Measurements from ENCODE around the gene SUSD3.
"Not testable (repeated sequence)": the region's sequence is repeated elsewhere in the genome, so short reads cannot be mapped to it uniquely, and the experiment has no call there.

Gene SUSD3

DNA sequence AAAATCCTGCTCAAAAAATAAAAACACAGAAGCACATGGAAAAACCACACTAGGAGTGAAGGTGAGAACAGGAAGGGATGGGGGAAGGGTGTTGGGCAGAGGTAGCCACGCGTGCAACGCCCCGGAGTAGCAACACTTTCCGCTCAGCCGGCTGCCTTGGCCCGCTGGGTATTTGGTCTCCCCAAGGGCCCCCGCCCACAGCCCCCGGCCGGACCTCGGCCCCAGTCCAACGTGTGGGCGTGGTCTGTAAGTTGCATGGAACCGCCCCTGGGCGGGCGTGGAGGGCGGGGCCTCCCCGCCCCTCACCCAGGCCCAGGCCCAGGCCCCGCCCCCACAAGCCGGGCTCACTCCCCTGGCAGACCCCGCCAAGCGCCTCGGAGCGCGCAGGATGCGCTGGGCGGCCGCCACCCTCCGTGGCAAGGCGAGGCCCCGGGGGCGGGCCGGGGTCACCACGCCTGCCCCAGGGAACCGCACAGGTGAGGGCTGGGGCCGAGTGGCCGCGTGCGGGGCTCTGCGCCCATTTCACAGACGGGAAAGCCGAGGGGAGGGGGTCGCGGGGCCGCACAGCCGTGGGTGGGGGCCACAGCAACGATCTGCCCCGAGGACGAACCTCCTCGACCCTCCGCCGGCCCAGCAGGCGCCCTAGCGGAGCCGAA, at the start of gene SUSD3:
Gene SUSD3 (plus strand): TSS at position 347 of the 656 bp plus-strand sequence. CDS start 42 bp downstream, at position 389.
- no peak for DNase-seq

DNA sequence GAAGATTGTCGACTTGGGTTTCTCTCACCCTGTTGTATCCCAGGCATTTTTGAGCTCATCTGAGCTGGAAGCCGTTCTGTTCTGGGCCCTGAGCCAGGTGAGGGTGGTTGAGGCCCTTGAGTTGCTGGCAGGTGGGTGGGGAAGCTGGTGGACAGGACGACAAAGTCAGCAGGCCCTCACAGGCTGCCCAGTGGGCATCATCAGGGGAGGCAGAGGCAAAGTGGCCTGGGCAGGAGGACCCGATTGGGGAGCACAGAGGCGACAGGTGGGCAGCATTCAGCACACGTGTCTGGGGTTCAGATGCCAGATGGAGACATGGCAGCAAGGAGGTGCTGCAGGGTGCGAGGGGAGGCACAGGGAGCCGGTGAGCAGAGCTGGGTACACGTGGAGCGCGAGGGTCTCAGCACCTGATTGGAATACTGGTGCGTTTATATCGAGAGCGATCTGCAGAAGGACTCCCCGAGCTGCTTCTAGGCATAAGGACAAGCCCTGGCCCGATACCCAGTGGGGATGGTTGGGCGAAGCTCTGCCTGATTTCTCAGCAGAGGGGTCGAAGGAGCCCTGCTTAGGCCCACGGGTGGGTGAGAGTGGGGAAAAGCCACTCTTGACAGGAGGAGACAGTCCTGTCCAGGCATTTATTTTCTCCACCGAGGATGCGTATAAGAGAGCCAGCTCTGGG, 49.0 kb upstream of the SUSD3 start:
- no peak for DNase-seq

DNA sequence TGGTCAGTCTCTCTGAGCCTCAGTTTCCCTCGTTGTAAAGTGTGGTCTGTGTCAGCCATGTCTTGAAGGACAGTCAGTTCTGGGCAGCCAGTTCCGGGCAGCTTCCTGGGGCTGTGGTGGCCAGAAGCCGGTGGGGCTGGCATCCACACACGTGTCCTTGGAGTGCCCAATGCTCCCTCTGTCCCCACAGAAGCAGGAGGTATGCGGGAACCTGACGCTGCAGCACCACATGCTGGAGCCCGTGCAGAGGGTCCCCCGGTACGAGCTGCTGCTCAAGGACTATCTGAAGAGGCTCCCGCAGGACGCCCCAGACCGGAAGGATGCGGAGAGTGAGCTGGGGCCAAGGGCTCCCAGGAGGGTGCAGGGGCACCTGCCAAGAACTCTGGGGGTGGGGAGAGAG, 48.4 kb upstream of the SUSD3 start:
- DNase-seq: no peak

DNA sequence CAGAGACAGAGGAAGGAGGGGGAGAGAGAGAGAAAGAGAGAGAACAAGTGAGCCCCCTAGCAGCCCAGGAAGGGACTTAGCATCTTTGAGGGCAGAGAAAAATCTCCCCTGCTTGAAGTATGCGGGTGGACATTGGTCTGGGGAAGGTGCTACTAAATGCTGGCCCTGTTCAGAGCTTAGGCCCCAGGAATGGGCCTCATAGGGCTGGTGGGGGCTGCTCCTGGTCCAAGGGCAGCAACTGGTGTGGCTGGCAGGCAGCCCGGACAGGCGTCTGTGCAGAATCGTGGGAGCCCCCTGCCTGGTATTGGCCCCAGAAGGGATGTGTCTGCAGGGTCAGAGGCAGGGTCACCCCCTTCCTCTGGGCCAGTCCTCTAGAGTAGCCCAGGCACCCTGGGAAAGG, 47.8 kb upstream of the SUSD3 start:
- no peak for DNase-seq

DNA sequence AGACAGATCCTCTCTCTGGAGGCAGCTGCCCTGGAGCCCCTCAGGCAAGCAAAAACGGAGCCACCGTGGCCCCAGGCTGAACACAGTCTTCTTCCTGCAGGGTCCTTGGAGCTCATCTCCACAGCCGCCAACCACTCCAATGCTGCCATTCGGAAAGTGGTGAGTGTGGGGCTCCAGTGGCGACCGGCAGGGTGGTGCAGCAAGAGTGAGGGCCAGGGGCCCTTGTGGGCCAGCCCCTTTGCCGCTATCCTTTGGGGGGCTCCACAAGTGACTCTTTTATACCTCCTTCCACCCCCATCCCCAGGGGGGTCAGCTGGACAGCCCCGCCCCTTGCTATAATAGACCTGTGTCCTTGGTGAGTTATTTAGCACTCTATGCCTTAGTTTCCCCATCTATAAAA, 47.4 kb upstream of the SUSD3 start:
- DNase-seq: no peak

DNA sequence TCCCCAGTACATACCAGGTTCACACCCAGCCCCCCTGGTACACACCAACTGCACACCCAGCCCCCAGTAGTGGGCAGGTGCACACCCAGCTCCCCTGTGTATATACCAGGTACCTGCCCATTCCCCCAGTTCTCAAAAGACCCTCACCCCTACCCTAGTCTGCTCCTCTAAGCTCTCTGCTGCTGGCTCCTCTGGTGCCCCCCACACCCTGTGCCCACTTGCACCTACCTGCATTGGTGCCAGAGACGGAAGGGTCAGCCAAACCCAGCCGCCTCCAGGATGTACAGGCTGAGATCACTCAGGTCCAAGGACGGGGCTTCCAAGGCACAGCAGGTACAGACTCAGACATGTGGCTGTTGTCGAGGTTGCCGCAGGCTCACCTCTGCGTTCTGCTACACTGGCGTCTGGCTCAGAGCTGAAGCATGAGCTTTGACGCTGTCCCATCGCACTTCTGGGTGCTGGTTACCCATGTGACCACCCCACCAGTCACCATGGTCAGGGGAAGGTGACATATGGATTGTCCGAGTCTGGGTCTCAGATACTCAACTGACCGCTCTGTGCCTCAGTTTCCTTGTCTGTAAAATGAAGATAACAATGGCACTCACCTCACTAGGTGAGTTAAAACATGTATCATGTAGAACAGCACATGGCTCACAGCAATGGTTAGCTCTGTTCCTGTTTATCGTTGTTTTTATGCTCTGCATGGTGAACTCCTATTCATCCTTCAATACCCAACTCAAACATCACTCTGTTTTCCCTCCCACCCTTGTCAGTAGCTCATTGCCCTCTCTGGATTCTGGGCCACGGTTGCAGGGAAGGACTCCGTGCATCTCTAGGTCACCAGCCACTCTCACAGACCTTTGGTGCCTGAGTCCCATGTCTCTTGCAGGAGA, 45.3 kb upstream of the SUSD3 start:
- no peak for DNase-seq

DNA sequence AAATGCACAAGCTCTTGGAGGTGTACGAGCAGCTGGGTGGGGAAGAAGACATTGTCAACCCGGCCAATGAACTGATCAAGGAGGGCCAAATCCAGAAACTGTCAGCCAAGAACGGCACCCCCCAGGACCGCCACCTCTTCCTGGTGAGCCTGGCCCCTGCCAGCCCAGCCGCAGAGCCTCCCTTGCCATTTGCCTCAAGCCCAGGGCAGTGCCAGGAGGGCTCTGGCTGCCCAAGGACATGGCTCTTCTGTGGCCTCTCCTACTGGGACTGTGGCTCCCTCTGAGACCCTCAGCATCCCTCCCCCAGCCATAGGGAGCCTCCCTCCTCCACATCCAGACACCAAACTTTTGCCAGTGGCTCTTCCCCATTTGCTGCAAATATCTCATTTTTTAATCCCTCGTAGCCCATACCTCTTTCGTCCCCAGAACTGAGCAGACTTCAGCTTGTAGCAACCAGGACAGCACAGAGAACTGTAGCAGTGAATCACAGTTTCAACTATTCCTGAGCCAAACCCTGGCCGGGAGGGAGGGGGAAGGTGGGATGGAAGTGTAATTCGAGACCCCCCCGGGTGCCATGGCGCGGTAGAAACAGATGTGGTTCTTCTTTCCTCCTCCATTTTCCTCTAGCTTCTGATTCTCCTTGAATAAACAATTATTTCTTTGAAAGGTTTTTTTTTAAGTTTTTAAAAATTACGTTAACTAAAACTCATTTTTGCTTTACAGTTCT, 44.5 kb upstream of the SUSD3 start:
- no peak for DNase-seq

DNA sequence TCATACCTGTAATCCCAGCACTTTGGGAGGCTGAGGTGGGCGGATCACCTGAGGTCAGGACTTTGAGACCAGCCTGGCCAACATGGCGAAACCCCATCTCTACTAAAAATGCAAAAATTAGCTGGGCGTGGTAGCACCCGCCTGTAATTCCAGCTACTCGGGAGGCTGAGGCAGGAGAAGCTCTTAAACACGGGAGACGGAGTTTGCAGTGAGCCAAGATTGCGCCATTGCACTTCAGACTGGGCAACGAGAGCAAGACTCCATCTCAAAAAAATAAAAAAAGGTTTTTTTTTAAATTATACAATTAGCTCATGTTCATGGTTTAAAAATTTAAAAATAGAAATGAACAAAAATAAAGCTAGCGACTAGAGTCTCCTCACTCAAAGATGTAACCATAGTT, 43.3 kb upstream of the SUSD3 start:
- not testable (repeated sequence) for DNase-seq

DNA sequence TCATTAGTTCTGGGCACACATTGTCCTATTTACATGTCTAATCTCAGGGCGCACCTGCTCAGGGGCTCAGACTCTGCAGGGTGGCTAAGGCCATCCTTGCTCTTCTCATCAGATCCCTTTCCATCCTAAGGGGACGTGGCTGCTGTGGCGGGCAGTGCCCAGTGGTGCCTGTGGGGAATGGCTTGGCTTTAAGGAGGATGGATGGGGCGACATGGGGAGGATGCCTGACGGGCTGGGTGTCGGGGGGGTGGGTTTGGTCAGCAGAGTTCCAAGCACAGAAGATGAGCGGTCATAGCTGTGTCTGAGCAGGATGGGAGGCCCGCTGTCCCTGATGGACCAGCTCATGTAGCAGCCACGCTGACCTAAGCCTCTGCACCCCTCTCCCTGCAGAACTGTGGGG, 40.9 kb upstream of the SUSD3 start:
- DNase-seq: no peak

DNA sequence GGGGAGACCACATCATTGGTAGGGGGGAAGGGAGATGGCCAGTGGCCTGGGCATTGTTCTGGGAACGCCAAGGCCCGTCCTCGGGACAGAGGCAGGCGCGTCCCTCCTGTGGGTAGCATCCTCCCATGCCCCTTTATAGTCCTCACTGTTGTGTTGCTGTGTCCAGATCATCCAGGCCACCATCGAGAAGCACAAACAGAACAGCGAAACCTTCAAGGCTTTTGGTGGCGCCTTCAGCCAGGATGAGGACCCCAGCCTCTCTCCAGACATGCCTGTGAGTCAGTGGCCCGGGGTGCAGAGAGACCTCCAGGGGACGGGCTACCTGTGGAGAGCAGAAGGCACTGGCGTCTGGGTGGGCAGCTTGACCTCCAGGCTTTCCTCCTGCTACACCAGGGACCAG, 38.4 kb upstream of the SUSD3 start:
- DNase-seq: no peak

DNA sequence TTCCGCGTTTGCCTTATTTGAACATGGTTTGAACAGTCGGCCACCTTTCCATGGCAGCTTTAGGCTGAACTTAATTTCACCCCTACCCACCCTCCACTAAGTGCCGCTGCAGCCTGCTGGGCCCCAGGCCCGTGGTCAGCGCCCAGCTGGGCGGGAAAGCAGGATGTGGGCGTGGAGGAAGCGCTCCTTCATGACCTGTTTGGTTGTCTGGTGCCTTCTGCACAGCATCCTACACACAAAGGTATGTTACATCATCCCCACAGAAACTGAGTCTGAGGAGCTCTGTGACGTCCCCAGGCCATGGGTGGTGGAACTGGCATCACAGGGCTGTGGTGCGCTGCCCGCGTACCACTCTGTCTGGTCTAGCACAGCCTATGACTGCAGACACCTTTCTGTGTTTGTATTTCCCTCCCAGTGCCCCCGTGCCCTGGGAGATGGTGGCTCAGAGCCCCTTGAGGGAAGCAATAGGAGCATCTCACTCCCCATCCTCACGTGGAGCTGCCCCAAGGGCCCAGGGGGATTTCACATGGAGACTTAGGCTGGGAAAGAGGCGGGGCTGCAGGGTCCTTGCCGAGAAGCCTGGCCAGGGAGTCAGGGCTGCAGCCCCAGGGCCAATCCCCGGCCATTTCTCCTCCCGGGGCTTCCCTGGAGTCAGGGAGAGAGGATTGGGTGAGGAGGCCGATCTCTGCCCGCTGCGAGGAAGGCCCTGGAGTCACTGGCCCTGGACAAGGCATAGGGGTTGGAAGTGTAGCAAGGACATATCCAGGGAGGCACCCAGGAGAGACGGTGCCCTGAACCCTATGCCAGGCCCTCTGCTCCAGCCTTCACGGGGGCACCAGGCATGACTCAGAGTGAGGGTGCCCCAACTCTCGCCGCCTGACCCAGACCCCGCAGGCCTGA, 37.5 kb upstream of the SUSD3 start:
- no peak for DNase-seq

DNA sequence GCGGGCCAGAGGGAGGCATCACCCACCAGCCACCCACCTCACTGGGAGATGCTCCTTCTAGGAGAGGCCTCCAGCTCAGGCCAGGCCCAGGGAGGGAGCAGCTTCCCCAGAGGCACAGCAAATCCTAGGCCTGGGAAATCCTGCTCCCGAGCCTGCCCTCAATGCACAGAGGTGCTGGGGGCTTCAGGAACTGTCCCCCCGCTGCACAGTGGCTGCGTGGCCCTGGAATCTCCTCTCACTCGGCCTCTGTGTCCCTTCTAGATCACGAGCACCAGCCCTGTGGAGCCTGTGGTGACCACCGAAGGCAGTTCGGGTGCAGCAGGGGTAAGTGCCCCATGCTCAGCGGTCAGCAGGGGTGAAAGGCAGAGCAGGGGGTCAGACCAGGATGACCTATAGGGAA, 36.4 kb upstream of the SUSD3 start:
- no peak for DNase-seq

DNA sequence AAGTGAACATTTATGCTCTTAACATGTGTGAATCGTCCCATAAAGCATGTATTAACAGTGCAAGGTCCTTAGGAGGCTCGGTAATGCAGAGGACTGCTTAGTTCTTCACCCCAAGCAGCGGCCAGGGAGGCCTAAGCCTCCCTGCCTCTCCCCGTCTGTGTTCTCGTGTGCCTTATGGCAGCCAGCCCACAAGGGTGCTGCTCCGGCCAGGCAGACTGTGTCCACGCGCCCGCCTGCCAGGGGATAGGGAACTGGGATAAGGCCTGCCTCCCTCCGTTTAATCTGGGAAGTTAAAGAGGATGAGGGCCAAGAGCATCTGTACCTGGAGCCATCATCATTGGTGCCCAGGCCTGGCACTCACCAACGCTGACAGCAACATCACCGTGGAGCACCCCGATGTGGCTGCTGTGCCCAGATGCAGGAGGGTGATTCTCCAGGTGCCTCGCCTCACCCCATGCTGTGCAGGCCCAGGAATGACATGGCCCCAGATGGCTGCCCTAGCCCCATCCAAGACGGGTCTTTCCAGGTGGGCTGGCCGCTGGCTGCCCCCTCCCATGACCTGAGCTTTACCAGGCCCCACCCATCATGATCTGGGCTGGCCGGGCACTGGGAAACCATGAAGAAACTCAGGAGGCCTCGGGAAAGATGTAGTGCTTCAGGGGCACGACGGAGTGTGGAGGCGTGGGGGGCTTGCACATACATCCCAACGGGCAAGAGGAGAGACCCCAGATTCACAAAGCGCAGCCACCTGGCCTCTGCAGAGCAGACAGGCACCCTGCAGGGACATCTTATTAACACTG, 35.6 kb upstream of the SUSD3 start:
- DNase-seq: no peak

DNA sequence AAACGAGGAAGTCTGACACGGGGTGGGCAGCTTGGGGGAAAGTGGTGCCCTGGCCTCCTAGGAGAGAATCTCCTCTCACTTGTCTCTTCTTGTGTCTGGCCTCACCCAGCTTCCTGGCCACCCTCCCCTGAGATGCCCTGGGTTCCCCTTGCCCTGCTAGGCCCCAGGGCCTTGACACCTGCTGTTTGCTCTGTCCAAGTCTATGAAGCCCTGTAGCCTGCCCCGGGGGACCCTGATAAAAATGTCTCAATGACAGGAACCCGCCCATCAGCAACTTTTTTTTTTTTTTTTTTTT, 35.0 kb upstream of the SUSD3 start:
- no peak for DNase-seq

DNA sequence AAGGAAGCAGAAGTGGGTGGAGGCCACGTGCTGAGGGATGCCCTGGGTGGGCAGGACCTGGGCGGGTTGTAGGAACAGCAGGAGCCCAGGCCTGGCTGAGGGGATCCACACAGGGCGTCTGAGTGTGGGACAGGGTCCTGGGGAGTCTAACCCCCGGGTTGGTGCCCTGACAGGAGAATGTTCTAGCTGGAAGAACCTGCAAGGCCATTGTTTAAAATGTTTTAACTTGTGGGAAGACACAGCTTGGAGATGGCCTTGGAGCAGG, 33.9 kb upstream of the SUSD3 start:
- no peak for DNase-seq

DNA sequence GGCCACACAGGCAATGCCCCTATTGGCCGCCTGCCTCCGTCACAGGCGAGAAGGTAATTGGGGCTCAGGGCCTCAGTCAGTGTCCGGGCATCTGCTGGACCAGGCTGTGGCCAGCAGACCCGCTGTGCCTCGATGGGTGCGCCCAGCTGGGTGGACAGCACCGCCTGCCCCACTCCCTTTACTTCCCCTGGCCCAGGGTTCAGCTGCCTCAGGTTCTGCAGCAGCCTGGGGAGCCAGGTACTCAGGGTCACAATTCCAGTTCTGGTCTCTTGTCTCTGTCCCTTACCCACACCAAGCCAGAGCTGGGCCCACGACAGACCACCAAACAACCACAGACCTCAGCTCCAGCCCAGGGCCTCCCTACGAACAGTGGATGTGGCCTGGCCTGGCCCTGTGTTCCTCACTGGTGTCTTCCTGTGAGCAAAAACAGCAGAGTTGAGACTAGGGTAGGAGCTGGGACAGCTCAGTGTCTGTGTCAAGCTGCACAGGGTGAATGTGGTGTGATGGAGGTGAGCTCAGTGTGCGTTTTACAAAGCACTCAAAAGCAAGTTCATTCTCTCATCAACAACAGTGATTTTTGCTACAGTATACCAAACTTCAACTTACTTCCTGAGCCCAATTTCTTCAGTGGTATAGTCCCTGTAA, 33.4 kb upstream of the SUSD3 start:
- no peak for DNase-seq

DNA sequence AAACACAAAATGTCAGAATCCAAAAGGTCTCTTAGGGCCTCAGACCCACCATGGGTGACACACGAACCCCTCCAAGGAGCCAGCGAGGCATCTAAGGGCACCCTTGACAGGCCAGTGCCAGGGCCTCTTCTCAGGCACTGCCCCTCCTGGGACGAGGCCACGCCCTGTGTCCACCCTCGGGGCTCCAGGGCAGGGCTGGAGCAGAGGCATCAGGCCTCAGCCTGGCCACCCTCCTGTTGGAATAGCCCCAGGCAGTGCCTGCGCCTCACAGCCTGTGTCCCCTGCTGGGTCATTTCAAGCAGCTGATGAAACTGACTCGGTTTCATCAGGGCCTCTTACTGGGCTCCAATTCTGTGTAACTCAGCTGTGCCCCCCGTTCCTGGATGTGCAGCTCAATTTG, 32.8 kb upstream of the SUSD3 start:
- DNase-seq: no peak

DNA sequence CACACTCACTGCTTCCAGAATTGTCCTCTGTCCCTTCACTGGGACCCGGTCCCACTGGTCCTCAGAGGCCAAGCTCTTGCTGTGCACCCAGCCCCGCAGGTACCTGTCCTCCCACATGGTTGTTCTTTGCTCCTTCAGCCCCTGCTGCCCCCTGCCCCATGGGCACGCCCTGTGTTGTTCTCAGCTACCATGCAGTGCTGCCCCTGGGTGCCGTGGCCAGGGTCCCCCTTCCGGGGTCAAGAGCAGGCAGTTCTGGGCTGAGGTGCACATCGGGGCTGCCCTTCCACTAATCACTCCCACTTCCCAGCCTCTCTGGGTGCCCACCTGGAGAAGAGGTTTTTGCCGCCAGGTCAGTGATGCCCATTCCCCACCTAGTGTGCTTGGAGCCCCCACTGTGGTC, 31.9 kb upstream of the SUSD3 start:
- no peak for DNase-seq

DNA sequence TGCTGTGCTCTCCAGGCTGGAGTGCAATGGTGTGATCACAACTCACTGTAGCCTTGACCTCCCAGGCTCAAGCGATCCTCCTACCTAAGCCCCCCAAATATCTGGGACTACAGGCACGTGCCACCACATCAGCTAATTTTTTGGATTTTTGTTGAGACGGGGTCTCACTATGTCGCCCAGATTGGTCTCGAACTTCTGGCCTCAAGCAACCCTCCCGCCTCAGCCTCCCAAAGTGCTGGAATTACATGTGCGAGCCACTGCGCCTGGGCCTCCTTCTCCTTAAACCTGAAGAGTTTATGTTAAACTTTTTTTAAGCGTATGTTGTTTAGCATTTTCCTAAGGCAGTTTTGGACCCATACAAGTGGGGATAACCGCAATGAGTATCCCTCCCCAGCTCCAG, 30.8 kb upstream of the SUSD3 start:
- no peak for DNase-seq

DNA sequence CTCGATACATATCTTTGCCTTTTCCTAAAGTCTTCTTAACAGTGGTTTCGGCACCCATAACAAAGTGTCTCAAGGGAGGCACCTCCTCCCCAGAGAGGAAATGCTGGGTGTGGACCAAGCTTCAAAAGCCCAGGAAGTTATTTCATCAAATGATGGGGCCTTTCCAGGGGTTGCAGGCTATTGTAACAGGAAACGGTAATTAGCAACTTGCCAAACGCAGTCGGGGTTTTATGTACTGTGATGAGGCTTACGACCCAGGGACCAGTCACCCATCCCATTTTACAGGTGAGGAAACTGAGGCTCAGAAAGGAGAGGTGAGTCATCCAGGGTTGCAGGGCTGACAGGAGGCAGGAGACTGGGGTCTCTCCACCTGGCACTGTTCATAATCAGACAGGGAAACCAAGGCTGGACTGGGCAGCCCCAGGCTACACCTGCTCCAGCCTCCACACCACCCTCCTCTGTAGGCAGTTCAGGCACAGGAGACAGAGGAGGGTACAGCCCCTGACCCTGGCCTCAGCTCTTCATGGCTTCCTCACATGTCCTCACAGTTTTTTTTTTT, 30.0 kb upstream of the SUSD3 start:
- no peak for DNase-seq
